Stimulated activated CD8-positive, alpha-beta memory T cell treated with anti-CD3 and anti-CD28 coated beads, Interleukin-2, amount 100 ng/mL, for 1 hour (primary cell): Measurements from ENCODE around the gene MYCBP2.
"Not testable (repeated sequence)": the region's sequence is repeated elsewhere in the genome, so short reads cannot be mapped to it uniquely, and the experiment has no call there.

Experiments used
- DNase-seq, 2 donors: peaks; one replicate each; pipeline ENCODE4 v3.0.0-alpha.2; 2020; ENCODE audit warnings: low read depth in 2 of 2

Gene MYCBP2

GRCh38 chr13:77335543-77335942, 8.6 kb upstream of the MYCBP2 start:
- DNase-seq: no peak

- DNase-seq: no peak
These were observed 6.7 kb upstream of the MYCBP2 start for GRCh38 chr13:77333594-77333993.

- no peak for DNase-seq
These were observed 4.5 kb upstream of the MYCBP2 start for GRCh38 chr13:77331421-77331820.

GRCh38 chr13:77329911-77330584, 3.2 kb upstream of the MYCBP2 start:
- no peak for DNase-seq

- peak; percentile 65 to 75 for DNase-seq
These were observed 2.4 kb upstream of the MYCBP2 start for GRCh38 chr13:77329133-77329910.

- no peak for DNase-seq
These were observed 1.9 kb upstream of the MYCBP2 start for GRCh38 chr13:77328819-77329132.

GRCh38 chr13:77325371-77325980, 1.4 kb downstream of the MYCBP2 start:
- no peak for DNase-seq

- DNase-seq: no peak
These were observed 3.0 kb downstream of the MYCBP2 start for GRCh38 chr13:77323858-77324257.

GRCh38 chr13:77319536-77319935, 7.4 kb downstream of the MYCBP2 start:
- no peak for DNase-seq

GRCh38 chr13:77318741-77319140, 8.2 kb downstream of the MYCBP2 start:
- DNase-seq: no peak

GRCh38 chr13:77316430-77316829, 10.5 kb downstream of the MYCBP2 start:
- no peak for DNase-seq

- not testable (repeated sequence) for DNase-seq
These were observed 11.4 kb downstream of the MYCBP2 start for GRCh38 chr13:77315509-77315908.

- DNase-seq: no peak
These were observed 13.0 kb downstream of the MYCBP2 start for GRCh38 chr13:77313923-77314322.

- DNase-seq: no peak
These were observed 14.6 kb downstream of the MYCBP2 start for GRCh38 chr13:77312311-77312710.

- DNase-seq: no peak
These were observed 16.2 kb downstream of the MYCBP2 start for GRCh38 chr13:77310579-77311279.

- no peak for DNase-seq
These were observed 16.7 kb downstream of the MYCBP2 start for GRCh38 chr13:77310161-77310560.

- DNase-seq: no peak
These were observed 17.6 kb downstream of the MYCBP2 start for GRCh38 chr13:77309254-77309653.

GRCh38 chr13:77306458-77306857, 20.4 kb downstream of the MYCBP2 start:
- DNase-seq: no peak

GRCh38 chr13:77305266-77305665, 21.6 kb downstream of the MYCBP2 start:
- no peak for DNase-seq

- no peak for DNase-seq
These were observed 26.5 kb downstream of the MYCBP2 start for GRCh38 chr13:77300176-77301037.

GRCh38 chr13:77299587-77299986, 27.3 kb downstream of the MYCBP2 start:
- no peak for DNase-seq

- DNase-seq: no peak
These were observed 28.5 kb downstream of the MYCBP2 start for GRCh38 chr13:77298426-77298825.
